Transverse colon (tissue), 4 donors: ENCODE results near the gene CNTN5. TPM values are rescaled to one million over a fixed set of nuclear protein-coding genes. Genes with fewer than 3 reads are reported as not detected.

Source experiments
- DNase-seq: peaks from one replicate; pipeline ENCODE4 v3.0.0-alpha.2; 2019
- H3K27ac ChIP-seq, 4 donors: fragments of 200-600 bp; sonication (generic); 2 replicates each; pipeline ENCODE4 v1.5.1; 2016 to 2018; ENCODE audit warnings: inconsistent platforms in 4 of 4
- H3K27me3 ChIP-seq: fragments of 200-600 bp; sonication (generic); 2 replicates; pipeline ENCODE4 v1.5.1; 2017; ENCODE audit warnings: inconsistent platforms
- H3K36me3 ChIP-seq, 4 donors: fragments of 200-600 bp; sonication (generic); 2 replicates each; pipeline ENCODE4 v1.5.1; 2017 to 2019; ENCODE audit warnings: inconsistent platforms in 4 of 4
- H3K4me1 ChIP-seq, 4 donors: fragments of 200-600 bp; sonication (generic); 2 replicates each; pipeline ENCODE4 v1.5.1; 2017 to 2020; ENCODE audit warnings: inconsistent platforms in 4 of 4
- H3K4me3 ChIP-seq, 4 donors: fragments of 200-600 bp; sonication (generic); 1 replicate in 1 of 4; 2 replicates in 3 of 4; pipeline versions ENCODE4 v1.5.1 to v1.6.1; 2017 to 2019; ENCODE audit warnings: inconsistent platforms in 4 of 4
- H3K9me3 ChIP-seq, 2 donors: fragments of 200-600 bp; sonication (generic); 2 replicates each; pipeline ENCODE4 v1.5.1; 2017 to 2019; ENCODE audit warnings: inconsistent platforms in 2 of 2
- EP300 ChIP-seq: sonication (generic); formaldehyde crosslinking; IDR thresholded peaks from one replicate; pipeline ENCODE4 v1.6.1; 2017; ENCODE audit warnings: antibody characterized with exemption, low read depth
- POLR2A ChIP-seq: fragments of 450-650 bp; IDR thresholded peaks from one replicate; pipeline ENCODE4 v1.6.1; 2016; ENCODE audit warnings: antibody characterized with exemption, mild to moderate bottlenecking, moderate library complexity
- POLR2AphosphoS5 ChIP-seq, 3 donors: sonication (generic); formaldehyde crosslinking; IDR thresholded peaks; one replicate each; pipeline ENCODE4 v1.6.1; 2016; ENCODE audit warnings: antibody characterized with exemption in 3 of 3
- WGBS, 2 donors: methylation state at CpG; one replicate each; pipeline ENCODE4 v1.1.5; 2018; ENCODE audit warnings: low coverage in 1 of 2; 5-methylcytosine and 5-hydroxymethylcytosine counted together
- in situ Hi-C, 4 donors: fragments of 200-750 bp; cut with MboI; loops; one replicate each; pipeline versions ENCODE4 v1.15.0 to v1.15.1; 2017; ENCODE audit warnings: low sequenced_read_pairs in 3 of 4, low pct_ligation_motif_present in 1 of 4, low pct_unique_long_range_greater_than_20kb in 1 of 4
- intact Hi-C: fragments of 100-400 bp; cut with DNase I; formaldehyde crosslinking; loops from one replicate; pipeline ENCODE4 v1.15.1; 2023; ENCODE audit warnings: low total_unique reads
- total RNA-seq, 4 donors: library from RNA; depleted of rRNA; stranded (reverse); fragments of >200 nt; gene quantifications; one replicate each; pipeline ENCODE4 v1.1.0, GENCODE V29; 2016
- TF ChIP-seq, protein P1 (sequence below), 5 experiments: fragments of 200-600 bp in 3 of 5; fragments of 450-650 bp in 2 of 5; sonication (generic) in 3 of 5; IDR thresholded peaks; 1 replicate in 2 of 5; 2 replicates in 3 of 5; pipeline ENCODE4 v1.5.1; 2016 to 2017; ENCODE audit warnings: antibody characterized with exemption in 5 of 5, inconsistent platforms in 3 of 5, mild to moderate bottlenecking in 2 of 5, moderate library complexity in 1 of 5

The CNTN5 gene
- total RNA-seq, 4 donors from 2014 or later = 0.14 TPM; not detected in 3

DNA sequence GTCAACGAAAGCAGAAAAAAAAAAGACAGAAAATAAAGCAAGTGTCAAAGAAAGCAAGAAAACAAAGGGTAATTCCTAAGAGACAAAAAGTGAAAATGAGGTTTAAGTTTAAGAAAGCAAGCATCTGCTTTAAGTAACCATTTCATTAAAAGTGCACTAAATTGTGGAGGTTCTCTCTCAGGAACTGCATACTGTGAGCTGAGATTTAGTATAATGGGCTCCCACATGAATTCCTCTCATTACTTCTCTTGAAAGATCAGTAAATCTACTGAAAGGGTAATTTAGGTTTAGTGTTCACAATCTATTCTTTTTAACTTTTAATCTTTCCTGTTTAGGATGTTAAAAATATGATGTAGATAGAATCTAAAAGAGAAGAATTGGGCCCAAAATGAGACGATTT, 1201.0 kb downstream of the CNTN5 start:
- in situ Hi-C loops = no loop called here

DNA sequence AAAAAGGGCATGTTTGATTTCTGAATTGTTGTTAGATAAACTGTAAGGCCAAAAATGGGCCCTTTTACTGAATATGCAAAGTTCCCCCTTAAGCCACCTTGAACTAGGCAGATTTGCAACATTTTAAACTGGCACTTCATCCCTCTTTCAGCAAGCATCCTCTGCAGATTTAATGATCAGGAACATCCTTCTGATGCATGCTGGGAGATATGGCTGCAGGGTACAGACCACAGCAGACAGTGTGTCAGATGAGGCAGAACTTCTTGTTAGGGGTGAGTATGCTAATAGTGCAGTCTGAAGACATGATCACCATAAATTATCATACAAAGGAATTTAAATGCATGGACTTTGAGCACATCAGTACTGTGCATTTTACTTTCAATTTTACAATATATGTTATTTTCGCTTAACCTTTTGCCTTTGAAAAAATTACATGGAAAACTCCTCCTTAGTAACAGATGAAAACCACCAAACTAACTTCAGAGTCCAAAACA, 1203.8 kb downstream of the CNTN5 start:
- no peak overlapping the region for H3K4me3 ChIP-seq
- intact Hi-C loops (no loop called here), in situ Hi-C loops (no loop called here)
- no peaks in the 10 kb centered on the region for H3K36me3 ChIP-seq
- no peaks in the 10 kb centered on the region for H3K4me1 ChIP-seq
- no peaks in the 10 kb centered on the region for H3K27me3 ChIP-seq
- TF ChIP-seq, protein P1, sequence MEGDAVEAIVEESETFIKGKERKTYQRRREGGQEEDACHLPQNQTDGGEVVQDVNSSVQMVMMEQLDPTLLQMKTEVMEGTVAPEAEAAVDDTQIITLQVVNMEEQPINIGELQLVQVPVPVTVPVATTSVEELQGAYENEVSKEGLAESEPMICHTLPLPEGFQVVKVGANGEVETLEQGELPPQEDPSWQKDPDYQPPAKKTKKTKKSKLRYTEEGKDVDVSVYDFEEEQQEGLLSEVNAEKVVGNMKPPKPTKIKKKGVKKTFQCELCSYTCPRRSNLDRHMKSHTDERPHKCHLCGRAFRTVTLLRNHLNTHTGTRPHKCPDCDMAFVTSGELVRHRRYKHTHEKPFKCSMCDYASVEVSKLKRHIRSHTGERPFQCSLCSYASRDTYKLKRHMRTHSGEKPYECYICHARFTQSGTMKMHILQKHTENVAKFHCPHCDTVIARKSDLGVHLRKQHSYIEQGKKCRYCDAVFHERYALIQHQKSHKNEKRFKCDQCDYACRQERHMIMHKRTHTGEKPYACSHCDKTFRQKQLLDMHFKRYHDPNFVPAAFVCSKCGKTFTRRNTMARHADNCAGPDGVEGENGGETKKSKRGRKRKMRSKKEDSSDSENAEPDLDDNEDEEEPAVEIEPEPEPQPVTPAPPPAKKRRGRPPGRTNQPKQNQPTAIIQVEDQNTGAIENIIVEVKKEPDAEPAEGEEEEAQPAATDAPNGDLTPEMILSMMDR (IDR thresholded peaks at IDR 0.05) = no peak
- TF ChIP-seq EP300 (no peak), POLR2A (no peak), POLR2AphosphoS5 (IDR thresholded peaks at IDR 0.05) (no peak)
- 73 to 80% methylated on average over 1 of the region's 1 CpG for WGBS, 2 donors
- no peaks in the 10 kb centered on the region for H3K9me3 ChIP-seq
- DNase-seq = no peak
- H3K27ac ChIP-seq = no peak overlapping the region

More for the DNA sequence above, 1201.0 kb downstream of the CNTN5 start:
- no peaks in the 10 kb centered on the region for H3K27me3 ChIP-seq
- no peaks in the 10 kb centered on the region for H3K9me3 ChIP-seq
- no peak for TF ChIP-seq POLR2AphosphoS5 (IDR thresholded peaks at IDR 0.05)
- TF ChIP-seq, protein P1 (IDR thresholded peaks at IDR 0.05) = no peak
- no peak for TF ChIP-seq EP300
- TF ChIP-seq POLR2A = no peak
- H3K27ac ChIP-seq = no peak overlapping the region
- no peak for DNase-seq
- 53 to 64% methylated on average over 2 of the region's 2 CpGs for WGBS, 2 donors
- H3K4me3 ChIP-seq = no peak overlapping the region
- intact Hi-C loops = no loop called here
- H3K4me1 ChIP-seq = no peaks in the 10 kb centered on the region
- H3K36me3 ChIP-seq = no peaks in the 10 kb centered on the region

DNA sequence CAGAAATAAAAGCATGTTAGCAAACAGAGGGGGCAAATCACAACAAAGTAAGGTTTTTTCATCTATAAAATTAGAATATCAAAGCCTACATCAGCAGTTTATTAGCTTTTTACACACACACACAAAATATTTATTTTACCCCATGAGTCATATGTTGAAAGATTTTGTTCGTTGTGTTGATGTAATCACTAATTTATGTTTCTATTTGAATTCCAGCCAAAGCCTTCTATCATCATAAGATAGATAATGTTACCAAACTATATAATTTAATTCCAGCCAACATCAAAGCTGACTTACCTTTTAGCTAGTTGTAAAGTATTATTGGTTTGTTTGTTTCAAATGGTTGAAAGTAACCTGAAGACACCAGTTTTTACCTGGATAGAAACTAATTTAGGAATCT, 1208.3 kb downstream of the CNTN5 start:
- Histone ChIP-seq H3K4me3 (no peak overlapping the region), H3K9me3 (no peaks in the 10 kb centered on the region), H3K36me3 (no peaks in the 10 kb centered on the region), H3K27me3 (no peaks in the 10 kb centered on the region), H3K4me1 (no peaks in the 10 kb centered on the region), H3K27ac (no peak overlapping the region)
- intact Hi-C loops (no loop called here), in situ Hi-C loops (no loop called here)
- TF ChIP-seq EP300 (no peak), POLR2AphosphoS5 (IDR thresholded peaks at IDR 0.05) (no peak)
- TF ChIP-seq, protein P1 (IDR thresholded peaks at IDR 0.05) = no peak
- 28 to 42% methylated on average over 1 of the region's 1 CpG for WGBS, 2 donors
- no peak for DNase-seq

DNA sequence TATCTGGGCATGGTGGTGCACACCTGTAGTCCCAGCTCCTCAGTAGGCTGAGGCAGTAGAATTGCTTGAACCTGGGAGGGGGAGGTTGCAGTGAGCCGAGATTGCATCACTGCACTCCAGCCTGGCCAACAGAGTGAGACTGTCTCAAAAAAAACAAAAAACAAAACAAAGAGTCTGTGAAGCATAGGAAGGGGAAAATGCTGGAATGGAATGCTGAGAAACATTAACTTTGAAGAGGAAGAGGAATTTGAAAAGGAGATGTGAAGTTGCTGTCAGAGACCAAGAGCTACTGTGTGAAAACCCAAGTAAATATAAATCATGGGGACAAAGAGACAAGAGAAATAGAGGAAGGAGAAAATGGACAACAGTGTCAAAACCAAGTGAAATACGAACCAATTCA, 1211.3 kb downstream of the CNTN5 start:
- H3K36me3 ChIP-seq = no peaks in the 10 kb centered on the region
- H3K4me1 ChIP-seq = no peaks in the 10 kb centered on the region
- WGBS, 2 donors = 57 to 69% methylated on average over 2 of the region's 2 CpGs
- no peaks in the 10 kb centered on the region for H3K27me3 ChIP-seq
- DNase-seq = no peak
- intact Hi-C loops (no loop called here), in situ Hi-C loops (no loop called here)
- no peak overlapping the region for H3K4me3 ChIP-seq
- no peak overlapping the region for H3K27ac ChIP-seq
- no peak for TF ChIP-seq POLR2A
- no peak for TF ChIP-seq EP300
- TF ChIP-seq, protein P1 (IDR thresholded peaks at IDR 0.05) = no peak
- no peak for TF ChIP-seq POLR2AphosphoS5 (IDR thresholded peaks at IDR 0.05)
- no peaks in the 10 kb centered on the region for H3K9me3 ChIP-seq
